ENCODE results near the gene PLIN3. TPM values are rescaled to one million over a fixed set of nuclear protein-coding genes. Genes with fewer than 3 reads are reported as not detected.
"Not testable (repeated sequence)": the region's sequence is repeated elsewhere in the genome, so short reads cannot be mapped to it uniquely, and the experiment has no call there.

PLIN3 gene
- total RNA-seq, 1 experiment from 2014 or later: 114 TPM

- DNase-seq (ENCODE audit: low read depth): not testable (repeated sequence)
Observed at GRCh38 chr19:4892962-4893361, 25.5 kb upstream of the PLIN3 start.

- no peak for DNase-seq (ENCODE audit: low read depth)
Observed at GRCh38 chr19:4891066-4891465, 23.6 kb upstream of the PLIN3 start.

GRCh38 chr19:4889034-4889815 is 21.8 kb upstream of the PLIN3 start:
- DNase-seq (ENCODE audit: low read depth): peak; percentile 91

GRCh38 chr19:4887803-4888202 is 20.3 kb upstream of the PLIN3 start:
- DNase-seq (ENCODE audit: low read depth): not testable (repeated sequence)

- not testable (repeated sequence) for DNase-seq (ENCODE audit: low read depth)
Observed at GRCh38 chr19:4884993-4885392, 17.5 kb upstream of the PLIN3 start.

- not testable (repeated sequence) for DNase-seq (ENCODE audit: low read depth)
Observed at GRCh38 chr19:4882874-4883273, 15.4 kb upstream of the PLIN3 start.

GRCh38 chr19:4879041-4879440 is 11.6 kb upstream of the PLIN3 start:
- no peak for DNase-seq (ENCODE audit: low read depth)

- no peak for DNase-seq (ENCODE audit: low read depth)
Observed at GRCh38 chr19:4878491-4878968, 11.1 kb upstream of the PLIN3 start.

- no peak for DNase-seq (ENCODE audit: low read depth)
Observed at GRCh38 chr19:4877753-4878490, 10.5 kb upstream of the PLIN3 start.

- no peak for DNase-seq (ENCODE audit: low read depth)
Observed at GRCh38 chr19:4873930-4874329, 6.5 kb upstream of the PLIN3 start.

- DNase-seq (ENCODE audit: low read depth): no peak
Observed at GRCh38 chr19:4871711-4872110, 4.2 kb upstream of the PLIN3 start.

- DNase-seq (ENCODE audit: low read depth): peak; percentile 96
Observed at GRCh38 chr19:4870025-4870700, 2.7 kb upstream of the PLIN3 start.

- DNase-seq (ENCODE audit: low read depth): no peak
Observed at GRCh38 chr19:4868286-4868834, 893 bp upstream of the PLIN3 start.

- peak; percentile 58 for DNase-seq (ENCODE audit: low read depth)
Observed at GRCh38 chr19:4866595-4867424, 657 bp downstream of the PLIN3 start.

GRCh38 chr19:4861147-4861546 is 6.3 kb downstream of the PLIN3 start:
- DNase-seq (ENCODE audit: low read depth): no peak

GRCh38 chr19:4859697-4860096 is 7.8 kb downstream of the PLIN3 start:
- DNase-seq (ENCODE audit: low read depth): no peak

- not testable (repeated sequence) for DNase-seq (ENCODE audit: low read depth)
Observed at GRCh38 chr19:4856468-4856867, 11.0 kb downstream of the PLIN3 start.

- DNase-seq (ENCODE audit: low read depth): not testable (repeated sequence)
Observed at GRCh38 chr19:4853506-4853905, 14.0 kb downstream of the PLIN3 start.

- DNase-seq (ENCODE audit: low read depth): no peak
Observed at GRCh38 chr19:4852484-4852883, 15.0 kb downstream of the PLIN3 start.

GRCh38 chr19:4851551-4852290 is 15.7 kb downstream of the PLIN3 start:
- peak; percentile 78 for DNase-seq (ENCODE audit: low read depth)
